Left forelimb (tissue), 1 donor: Measurements from ENCODE around the gene LZIC.

ENCODE experiments used
- DNase-seq: peaks from one replicate; pipeline ENCODE4 v3.0.0-alpha.2; 2018; ENCODE audit warnings: low spot score

Gene LZIC

GRCh38 chr1:9886092-9886742, 57.0 kb downstream of the LZIC start:
- no peak for DNase-seq

DNA sequence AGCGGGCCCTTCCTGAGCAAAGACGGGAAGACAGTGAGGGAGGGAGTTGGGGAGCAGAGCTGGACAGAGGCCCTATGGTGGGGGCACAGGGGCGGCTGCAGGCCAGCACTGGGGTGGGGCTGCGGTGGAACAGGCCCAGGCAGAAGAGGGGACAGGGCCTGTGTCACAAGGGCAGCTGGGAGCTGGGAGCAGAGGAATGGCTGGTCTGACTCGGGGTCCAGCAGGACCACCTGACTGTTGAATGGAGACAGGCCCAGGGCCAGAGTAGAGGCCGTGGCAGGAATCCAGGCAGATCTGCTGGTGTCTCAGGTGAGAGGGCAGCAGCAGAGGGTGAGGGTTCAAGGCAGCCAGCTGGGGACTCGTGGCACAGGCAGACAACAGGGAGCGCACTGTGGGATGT, 58.4 kb downstream of the LZIC start:
- no peak for DNase-seq

GRCh38 chr1:9883585-9884449, 59.4 kb downstream of the LZIC start:
- no peak for DNase-seq

DNA sequence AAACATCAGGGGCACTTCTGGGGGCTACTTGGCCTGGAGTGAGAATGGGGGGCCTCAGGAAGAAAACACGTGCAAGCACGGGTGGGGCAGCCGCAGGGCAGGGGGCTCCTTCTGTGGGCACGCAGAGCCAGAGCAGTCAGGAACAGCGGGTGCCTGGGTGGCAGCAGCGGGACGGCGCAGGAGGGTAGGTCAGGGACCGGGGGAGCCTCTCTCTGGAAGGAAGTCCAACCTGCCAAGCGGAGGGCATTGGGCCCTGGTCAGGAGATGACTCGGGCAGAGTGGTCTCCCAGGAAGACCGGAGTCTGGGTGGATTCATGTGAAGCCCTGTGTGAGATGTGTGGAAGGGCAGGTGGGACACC, 60.3 kb downstream of the LZIC start:
- no peak for DNase-seq

- DNase-seq = no peak
These were observed 60.8 kb downstream of the LZIC start for GRCh38 chr1:9882296-9882944.

- DNase-seq = no peak
These were observed 61.3 kb downstream of the LZIC start for GRCh38 chr1:9881838-9882249.
